OCI-LY7 (cell line): ENCODE data around the gene SCN5A.

Source experiments
- EZH2phosphoT487 ChIP-seq: fragments of 200-600 bp; sonication (generic); IDR thresholded peaks from 2 replicates; pipeline ENCODE4 v1.6.1; 2018; ENCODE audit warnings: low read depth, borderline replicate concordance, mild to moderate bottlenecking, mixed run types, antibody characterized with exemption, low read length, moderate library complexity, mixed read lengths
- TF ChIP-seq, protein P1 (sequence below): fragments of 200-600 bp; sonication (generic); conservative IDR thresholded peaks from 2 replicates; pipeline ENCODE4 v1.5.1; 2014; ENCODE audit warnings: mild to moderate bottlenecking, antibody characterized with exemption, low read length, moderate library complexity, mixed read lengths

DNA sequence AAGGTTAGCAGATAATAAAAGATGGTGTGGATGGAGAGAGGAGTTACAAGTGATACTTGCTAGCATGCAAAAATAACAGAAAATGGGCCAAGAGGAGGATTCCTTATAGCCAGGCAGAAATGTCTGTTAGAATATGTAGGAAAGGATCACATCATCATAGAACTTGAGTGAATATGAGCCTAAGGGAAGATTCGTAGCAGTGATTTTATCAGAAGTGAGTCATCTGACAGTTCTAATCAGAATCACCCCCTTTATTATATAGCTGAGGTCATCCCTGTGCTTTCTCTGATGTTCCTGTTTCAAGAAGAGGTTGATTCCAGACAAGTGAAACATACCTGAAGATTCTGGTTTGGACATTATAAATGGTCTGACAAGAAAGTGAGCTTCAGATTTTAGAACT lies 130.5 kb downstream of the SCN5A start:
- TF ChIP-seq, protein P1, sequence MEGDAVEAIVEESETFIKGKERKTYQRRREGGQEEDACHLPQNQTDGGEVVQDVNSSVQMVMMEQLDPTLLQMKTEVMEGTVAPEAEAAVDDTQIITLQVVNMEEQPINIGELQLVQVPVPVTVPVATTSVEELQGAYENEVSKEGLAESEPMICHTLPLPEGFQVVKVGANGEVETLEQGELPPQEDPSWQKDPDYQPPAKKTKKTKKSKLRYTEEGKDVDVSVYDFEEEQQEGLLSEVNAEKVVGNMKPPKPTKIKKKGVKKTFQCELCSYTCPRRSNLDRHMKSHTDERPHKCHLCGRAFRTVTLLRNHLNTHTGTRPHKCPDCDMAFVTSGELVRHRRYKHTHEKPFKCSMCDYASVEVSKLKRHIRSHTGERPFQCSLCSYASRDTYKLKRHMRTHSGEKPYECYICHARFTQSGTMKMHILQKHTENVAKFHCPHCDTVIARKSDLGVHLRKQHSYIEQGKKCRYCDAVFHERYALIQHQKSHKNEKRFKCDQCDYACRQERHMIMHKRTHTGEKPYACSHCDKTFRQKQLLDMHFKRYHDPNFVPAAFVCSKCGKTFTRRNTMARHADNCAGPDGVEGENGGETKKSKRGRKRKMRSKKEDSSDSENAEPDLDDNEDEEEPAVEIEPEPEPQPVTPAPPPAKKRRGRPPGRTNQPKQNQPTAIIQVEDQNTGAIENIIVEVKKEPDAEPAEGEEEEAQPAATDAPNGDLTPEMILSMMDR = no peak
- no peak for TF ChIP-seq EZH2phosphoT487
